Measurements from ENCODE around the gene PCTP.

The PCTP gene

DNA sequence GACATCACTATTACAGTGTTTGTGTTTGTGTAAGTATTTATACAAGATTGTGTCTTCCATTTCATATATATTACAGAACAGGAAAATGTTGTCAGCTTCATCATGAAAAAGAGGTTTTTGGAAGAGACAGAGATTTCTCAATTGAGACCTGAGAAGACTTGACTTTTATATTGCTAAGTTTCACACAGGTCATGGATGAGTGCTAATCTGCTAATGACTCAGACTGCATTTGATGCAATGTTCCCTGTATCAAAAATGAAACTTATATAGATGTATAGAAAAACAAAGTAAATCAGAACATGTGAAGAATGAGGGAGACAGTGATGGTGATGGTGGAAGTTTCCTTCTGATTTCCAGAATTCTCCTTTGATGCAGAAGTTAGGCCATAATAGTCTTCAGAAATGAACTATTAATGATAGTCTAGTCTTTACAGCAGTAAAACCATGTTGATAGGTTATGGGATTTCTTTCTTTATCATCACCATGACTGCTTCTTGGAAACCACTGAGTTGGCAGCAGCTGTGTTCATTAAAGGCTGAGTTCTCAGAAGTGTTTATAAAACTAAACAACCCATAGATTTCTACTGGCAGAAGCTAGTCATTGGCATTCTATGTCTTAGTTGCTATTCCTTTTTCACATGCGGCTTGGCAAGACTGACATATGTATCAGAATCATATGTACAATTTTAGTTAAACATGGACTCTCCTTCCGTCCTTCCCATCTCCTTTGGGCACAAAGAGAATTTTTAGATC, 56.1 kb downstream of the PCTP start:
- DNase-seq (ENCODE audit: low spot score) = no peak

DNA sequence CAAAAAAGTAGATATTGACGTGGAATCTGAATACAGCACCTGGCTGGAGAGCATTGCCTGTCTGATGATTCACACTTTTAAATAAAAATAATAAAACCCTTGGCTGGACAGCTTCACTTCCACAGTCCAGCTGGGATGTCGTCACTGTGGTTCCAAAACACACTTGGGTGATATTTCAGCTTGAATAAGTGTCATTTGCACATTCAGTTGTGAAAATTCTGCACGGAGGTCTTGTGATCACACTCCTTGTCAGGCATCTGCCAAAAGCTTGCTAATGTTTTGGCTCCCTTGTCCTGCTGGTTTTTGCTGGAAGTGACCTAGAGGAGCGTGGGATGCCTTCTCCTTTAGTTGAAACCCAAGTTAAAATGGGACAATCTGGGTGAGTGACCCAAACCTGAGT, 60.7 kb downstream of the PCTP start:
- no peak for DNase-seq (ENCODE audit: low spot score)

DNA sequence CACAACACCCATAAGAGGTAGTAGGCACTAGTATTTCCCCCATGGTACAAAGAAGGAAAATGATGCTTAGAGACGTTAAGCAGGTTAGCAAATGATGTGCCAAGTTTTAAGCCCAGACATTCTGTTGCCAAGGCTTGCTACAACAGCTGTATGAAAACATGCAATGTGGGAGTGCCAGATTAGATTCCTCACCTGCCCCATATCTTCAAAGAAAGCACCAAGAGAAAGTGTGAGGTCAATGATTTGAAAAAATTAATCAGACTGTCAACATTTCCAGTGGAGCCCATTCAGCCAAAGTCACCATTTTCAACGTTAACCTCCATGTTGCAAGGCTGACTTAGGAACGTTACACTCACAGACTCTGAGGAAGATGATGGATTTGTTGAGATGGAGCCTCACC, 61.5 kb downstream of the PCTP start:
- no peak for DNase-seq (ENCODE audit: low spot score)

DNA sequence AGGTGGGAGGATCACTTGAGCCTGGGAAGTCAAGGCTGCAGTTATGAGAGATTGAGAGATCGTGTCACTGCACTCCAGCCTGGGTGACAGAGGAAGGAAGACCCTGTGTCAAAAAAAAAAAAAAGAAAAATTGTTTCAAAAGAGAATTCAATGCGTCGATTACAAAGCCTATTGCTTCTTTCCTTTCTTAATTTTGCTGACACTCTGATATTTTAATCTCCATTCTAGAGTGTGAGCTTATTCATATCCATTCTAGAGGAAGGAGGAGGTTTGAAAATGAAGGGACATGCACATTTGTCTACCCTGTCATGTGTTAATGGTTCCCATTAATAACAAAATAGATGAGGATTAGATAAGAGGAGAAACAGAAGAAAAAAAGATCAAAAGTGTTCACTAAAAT, 63.1 kb downstream of the PCTP start:
- DNase-seq (ENCODE audit: low spot score) = no peak

DNA sequence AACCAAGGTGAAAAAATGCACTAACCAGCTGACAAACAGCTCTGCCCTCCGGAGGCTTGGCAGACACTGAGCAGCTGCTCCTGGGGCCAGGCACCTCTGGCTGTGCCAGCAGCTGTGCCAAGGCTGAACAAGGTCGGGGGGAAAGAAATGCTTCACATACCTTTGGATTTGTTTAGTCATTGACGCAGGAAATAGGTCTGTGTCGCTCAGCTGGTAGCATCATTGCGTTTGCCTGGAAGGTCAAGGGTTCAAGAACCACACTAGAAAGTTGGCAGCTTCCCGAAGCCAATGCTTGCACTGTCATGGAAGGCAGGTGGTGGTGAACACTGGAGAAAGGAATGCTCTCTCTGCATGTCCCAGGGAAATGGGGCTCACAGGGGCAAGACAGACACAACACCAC, 63.5 kb downstream of the PCTP start:
- DNase-seq (ENCODE audit: low spot score) = peak; percentile 32

DNA sequence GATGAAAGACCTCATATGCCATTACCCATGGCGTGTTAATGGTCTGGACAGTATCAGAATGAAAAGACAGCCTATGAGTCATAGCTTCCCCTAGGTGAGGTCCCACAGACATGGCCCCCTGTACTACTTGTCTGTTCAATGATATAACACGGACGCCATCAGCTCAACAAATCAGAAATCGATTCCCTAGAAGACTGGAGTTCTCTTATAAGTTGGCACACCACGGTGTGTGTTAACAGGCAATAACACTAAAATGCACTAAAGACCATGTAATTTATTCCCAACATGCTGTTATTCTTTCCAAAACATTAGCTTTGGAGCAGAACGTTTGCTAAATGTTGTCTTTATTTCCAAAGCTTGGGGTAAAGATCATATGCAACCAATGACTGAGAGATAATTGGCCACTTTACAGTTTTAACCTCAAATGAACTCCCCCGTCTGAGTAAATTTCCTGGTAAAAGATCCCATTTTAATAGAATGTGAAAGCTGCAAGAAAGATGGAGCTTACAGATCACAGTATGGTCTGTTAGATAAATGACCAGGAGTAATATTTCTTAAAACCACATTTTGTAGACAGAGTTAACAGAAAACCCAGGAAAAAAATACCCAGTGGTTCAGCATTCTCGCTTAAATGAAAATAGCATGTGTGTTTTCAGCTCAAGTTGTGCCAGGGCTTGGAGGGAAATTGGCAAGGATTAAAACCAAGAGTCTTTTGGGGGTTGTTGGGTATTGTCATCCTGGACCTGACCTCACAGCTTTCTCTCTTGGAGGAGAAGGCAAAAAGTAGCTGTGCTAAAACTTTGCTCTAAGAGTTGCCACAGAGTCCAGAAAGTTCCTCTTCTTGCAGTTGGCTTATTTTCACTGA, 65.9 kb downstream of the PCTP start:
- DNase-seq (ENCODE audit: low spot score) = no peak

DNA sequence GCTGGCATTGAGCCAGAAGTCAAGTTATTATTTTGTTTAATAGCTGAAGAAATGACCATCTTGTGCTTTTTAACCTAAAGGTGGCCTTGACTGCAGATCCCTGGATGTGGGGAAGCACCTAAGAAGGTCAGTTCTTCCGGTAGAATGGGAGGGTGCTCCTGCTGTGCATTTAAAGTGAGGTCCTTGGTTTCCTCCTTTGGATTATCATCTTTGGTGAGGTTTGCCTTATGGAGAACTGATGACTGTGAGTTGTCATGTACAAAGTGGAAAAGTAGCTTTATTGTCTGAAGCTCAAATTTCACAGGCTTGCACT, 66.5 kb downstream of the PCTP start:
- no peak for DNase-seq (ENCODE audit: low spot score)

DNA sequence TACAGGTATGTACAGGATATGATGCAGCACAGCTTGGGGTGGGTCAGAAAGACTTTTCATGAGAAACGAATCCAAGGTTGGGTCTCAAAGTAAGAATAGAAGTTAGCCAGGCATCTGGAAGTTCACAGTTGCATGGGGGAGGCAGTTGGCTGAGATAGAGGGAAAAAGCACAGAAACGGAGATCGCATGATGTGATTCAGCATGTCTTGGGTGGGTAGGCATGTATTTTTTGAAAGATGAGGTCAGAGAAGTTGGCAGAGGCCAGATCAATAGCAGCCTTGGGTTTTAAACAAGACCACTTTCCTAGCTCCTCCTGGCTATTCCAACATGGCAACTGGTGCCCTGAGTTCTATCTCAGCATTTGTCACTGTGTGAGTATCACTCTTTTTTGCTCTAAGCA, 67.2 kb downstream of the PCTP start:
- DNase-seq (ENCODE audit: low spot score) = no peak

DNA sequence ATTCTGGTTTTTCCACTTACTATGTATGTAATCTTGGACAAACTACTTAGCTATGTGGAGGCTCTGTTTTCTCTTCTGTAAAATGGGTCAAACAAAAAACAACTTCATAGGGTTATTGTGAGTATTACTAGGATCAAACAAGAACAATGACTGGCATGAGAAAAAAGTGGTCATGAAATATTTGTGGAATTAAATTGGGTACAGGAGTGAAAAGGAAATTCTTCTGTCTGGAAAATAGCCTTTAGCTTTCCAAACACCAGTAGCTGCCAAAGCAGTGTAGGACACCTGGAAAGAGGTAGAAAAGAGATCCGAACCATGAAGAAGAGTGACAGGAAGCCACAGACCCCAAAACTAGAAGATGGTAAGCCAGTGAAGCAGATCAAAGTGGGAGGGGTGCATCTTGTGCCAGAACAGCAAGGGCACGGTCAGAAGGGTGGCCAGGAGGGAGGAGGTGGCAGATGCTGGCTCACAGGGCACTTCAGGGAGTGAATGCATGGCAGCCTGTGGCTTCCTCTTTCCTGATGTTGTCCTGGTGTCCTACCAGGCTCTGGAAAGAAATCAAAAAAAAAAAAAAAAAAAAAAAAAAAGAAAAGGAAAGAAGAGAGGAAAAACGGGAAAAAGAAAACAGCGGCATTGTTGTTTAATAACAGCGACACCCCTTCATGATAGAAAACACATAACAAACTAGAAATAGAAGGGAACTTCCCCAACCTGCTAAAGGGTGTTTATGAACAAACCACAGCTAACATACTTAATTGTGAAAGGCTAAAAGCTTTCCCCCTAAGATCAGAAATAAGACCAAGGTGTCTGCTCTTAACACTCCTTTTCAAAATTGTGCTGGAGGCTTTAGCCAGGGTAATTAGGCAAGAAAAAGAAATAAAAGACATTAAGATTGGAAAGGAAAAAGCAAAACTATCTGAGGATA, 67.9 kb downstream of the PCTP start:
- no peak for DNase-seq (ENCODE audit: low spot score)

DNA sequence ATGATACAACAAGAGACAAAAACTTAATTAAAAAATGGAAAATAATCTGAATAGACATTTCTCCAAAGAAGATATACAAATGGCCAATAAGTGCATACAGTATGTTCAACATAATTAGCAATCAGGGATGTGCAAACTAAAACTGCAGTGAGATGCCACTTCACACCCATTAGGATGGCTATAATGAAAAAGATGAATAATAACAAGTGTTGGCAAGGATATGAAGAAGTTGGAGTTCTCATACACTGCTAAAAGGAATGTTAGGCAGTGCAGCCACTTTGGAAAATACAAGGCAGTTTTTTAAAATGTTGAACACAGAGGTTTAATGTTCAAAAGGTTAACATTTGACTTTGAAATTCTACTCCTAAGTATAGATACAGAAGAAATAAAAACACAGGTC, 69.8 kb downstream of the PCTP start:
- DNase-seq (ENCODE audit: low spot score) = no peak

DNA sequence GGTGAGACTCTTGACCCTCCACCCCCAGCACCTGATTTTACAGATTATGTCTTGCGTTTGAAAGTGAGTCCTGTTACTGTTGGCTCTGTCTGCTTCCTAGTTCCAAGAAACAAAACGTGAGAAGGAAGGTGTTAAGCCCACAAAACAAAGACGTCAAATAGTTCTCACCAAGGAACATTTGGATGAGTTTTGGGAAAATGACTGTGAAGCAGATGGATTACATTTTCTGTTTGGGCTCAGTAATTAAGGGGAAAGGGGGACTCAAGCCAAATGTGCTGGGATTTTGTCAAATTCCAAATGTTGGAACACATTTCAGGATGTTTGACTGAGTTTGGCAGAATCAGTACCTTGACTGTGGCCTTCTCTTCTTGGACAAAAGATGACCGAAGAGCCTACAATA, 71.2 kb downstream of the PCTP start:
- DNase-seq (ENCODE audit: low spot score) = no peak

DNA sequence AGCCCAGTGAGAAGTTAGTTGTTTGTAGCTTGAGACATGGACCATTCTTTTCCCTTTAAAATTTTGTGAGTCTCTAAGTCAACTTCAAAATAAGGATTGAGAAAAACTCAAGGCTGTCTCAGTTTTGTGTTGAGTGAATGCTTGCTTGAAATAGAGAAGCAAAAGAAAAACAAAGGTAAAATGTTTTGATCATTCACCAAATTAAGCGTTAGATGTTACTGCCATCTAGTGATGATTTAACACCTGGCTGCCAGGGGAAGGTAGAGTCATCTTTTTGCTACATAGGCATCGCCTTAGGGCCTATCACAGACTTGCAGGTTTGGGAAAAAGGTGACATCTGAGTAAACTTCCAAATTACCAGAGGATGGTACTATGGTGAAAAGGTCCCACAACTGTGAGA, 74.4 kb downstream of the PCTP start:
- DNase-seq (ENCODE audit: low spot score) = no peak

Measured in kidney capillary endothelial cell (primary cell).